GM12892 (cell line): ENCODE data around the gene CACNA1B.

ENCODE experiments used
- POLR2A ChIP-seq: IDR thresholded peaks from 2 replicates; pipeline ENCODE4 v1.6.1; 2011; ENCODE audit warnings: low read depth, low read length, control low read depth
- POLR2AphosphoS5 ChIP-seq: IDR thresholded peaks from 2 replicates; pipeline ENCODE4 v1.6.1; 2011; ENCODE audit warnings: low read depth, low read length, control low read depth
- TAF1 ChIP-seq: IDR thresholded peaks from 2 replicates; pipeline ENCODE4 v1.6.1; 2011; ENCODE audit warnings: low read depth, mild to moderate bottlenecking, control low read depth, low read length, borderline replicate concordance

DNA sequence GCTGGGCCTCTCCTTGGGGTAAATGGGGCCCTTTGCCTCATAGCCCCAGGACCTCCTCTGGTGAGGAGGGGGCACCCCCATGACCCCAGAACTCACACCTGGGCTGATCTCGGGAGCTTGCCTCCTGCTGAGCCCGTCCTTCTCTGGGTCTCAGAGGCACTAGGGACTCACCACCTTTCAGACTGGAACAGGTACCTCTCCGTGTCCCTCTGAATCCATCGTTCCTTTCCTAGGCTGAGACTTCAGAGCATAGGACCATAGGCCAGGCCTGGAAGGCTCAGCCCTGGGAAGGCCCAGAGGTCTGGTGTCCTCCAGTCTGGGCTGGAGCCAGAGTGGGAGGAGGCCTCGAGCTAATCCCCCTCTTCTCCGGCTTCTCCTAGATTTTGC lies 97.9 kb downstream of the CACNA1B start:
- TF ChIP-seq POLR2AphosphoS5 (no peak), POLR2A (no peak), TAF1 (no peak)
